Measurements from ENCODE around the gene LRP6. TPM values are rescaled to one million over a fixed set of nuclear protein-coding genes. Genes with fewer than 3 reads are reported as not detected.
A peak's percentile ranks its signal among the peaks of the same experiment; 100 is the strongest.

LRP6 gene
- total and polyA plus RNA-seq, 2 experiments from 2014 or later: 17.5 to 42.4 TPM

- Histone ChIP-seq H3K27me3 (no peaks in the 10 kb centered on the region), H4K20me1 (ENCODE audit: insufficient read depth, poor library complexity, severe bottlenecking) (no peaks in the 10 kb centered on the region), H3K4me2 (no peak overlapping the region), H3K9me3 (ENCODE audit: low read depth) (no peaks in the 10 kb centered on the region), H3K79me2 (no peaks in the 10 kb centered on the region), H3K36me3 (replicated peaks; ENCODE audit: insufficient read depth, low read depth) (no peaks in the 10 kb centered on the region), H2AFZ (no peak overlapping the region), H3K9me2 (replicated peaks; ENCODE audit: insufficient read depth) (no peaks in the 10 kb centered on the region), H3K27ac (peak overlapping the region; percentile 9), H3K4me1 (ENCODE audit: insufficient read depth) (peaks cover 8% of the 10 kb centered on the region), H3K4me3 (no peak overlapping the region)
- DNase-seq (ENCODE audit: low spot score): no peak
- TF ChIP-seq, protein P1, sequence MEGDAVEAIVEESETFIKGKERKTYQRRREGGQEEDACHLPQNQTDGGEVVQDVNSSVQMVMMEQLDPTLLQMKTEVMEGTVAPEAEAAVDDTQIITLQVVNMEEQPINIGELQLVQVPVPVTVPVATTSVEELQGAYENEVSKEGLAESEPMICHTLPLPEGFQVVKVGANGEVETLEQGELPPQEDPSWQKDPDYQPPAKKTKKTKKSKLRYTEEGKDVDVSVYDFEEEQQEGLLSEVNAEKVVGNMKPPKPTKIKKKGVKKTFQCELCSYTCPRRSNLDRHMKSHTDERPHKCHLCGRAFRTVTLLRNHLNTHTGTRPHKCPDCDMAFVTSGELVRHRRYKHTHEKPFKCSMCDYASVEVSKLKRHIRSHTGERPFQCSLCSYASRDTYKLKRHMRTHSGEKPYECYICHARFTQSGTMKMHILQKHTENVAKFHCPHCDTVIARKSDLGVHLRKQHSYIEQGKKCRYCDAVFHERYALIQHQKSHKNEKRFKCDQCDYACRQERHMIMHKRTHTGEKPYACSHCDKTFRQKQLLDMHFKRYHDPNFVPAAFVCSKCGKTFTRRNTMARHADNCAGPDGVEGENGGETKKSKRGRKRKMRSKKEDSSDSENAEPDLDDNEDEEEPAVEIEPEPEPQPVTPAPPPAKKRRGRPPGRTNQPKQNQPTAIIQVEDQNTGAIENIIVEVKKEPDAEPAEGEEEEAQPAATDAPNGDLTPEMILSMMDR (IDR thresholded peaks at IDR 0.05; ENCODE audit: poor library complexity): no peak
- TF ChIP-seq EZH2phosphoT487 (IDR thresholded peaks at IDR 0.05; ENCODE audit: low read depth, severe bottlenecking, unreplicated experiment) (no peak), EZH2 (IDR thresholded peaks at IDR 0.05; ENCODE audit: borderline replicate concordance) (no peak)
Measured at GRCh38 chr12:12272869-12273268, 6.0 kb upstream of the LRP6 start.

DNA sequence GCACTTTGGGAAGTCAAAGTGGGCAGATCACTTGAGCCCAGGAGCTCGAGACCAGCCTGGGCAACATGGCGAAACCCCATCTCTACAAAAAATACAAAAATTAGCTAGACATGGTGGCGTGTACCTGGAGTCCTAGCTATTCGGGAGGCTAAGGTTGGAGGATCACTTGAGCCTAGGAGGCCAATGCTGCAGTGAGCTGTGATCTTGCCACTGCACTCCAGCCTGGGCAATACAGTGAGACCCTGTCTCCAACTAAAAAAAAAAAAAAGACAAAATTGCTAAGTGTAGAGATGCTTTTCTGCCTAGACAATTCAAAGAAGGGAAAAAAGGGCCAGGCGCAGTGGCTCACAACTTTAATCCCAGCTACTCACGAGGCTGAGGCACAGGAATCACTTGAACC is 3.4 kb upstream of the LRP6 start:
- Histone ChIP-seq H2AFZ (no peak overlapping the region), H3K27ac (no peak overlapping the region), H3K4me2 (no peak overlapping the region), H3K79me2 (peaks cover 13% of the 10 kb centered on the region), H3K9me2 (replicated peaks; ENCODE audit: insufficient read depth) (no peaks in the 10 kb centered on the region), H3K4me1 (ENCODE audit: insufficient read depth) (peaks cover 11% of the 10 kb centered on the region), H3K4me3 (no peak overlapping the region), H4K20me1 (ENCODE audit: insufficient read depth, poor library complexity, severe bottlenecking) (peaks cover 2% of the 10 kb centered on the region), H3K9me3 (ENCODE audit: low read depth) (no peaks in the 10 kb centered on the region), H3K27me3 (no peaks in the 10 kb centered on the region), H3K36me3 (replicated peaks; ENCODE audit: insufficient read depth, low read depth) (no peaks in the 10 kb centered on the region)
- whole genome bisulfite sequencing (ENCODE audit: low lambda C conversion rate, missing lambda C conversion rate): 96% methylated on average over 6 of the region's 6 CpGs
- no peak for TF ChIP-seq EZH2phosphoT487 (IDR thresholded peaks at IDR 0.05; ENCODE audit: low read depth, severe bottlenecking, unreplicated experiment)
- no peak for DNase-seq (ENCODE audit: low spot score)

DNA sequence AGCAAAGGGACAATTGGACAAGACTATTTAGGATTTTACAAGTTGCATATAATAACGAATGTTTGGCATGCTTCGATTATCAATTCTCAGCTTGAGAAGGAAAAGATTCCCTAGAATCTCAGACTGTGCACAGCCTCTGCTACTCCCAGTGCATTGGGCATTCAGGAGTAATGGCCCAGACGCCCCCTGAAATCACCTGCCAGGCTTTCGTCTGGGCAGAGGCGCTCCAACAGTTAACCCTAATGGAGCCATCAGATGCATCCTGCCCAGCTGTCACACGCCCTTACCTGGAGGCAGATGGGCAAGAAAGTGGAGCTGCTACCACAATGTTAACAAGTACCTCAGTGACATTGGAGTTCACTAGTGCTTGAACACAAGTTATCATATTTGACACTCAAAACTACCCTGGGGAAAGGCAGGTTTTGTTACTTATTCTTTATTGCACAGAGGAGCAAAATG is 927 bp upstream of the LRP6 start:
- peaks cover 38% of the 10 kb centered on the region for H3K79me2 ChIP-seq
- 29% methylated on average over 6 of the region's 6 CpGs for WGBS (ENCODE audit: low lambda C conversion rate, missing lambda C conversion rate)
- DNase-seq (ENCODE audit: low spot score): no peak
- peaks cover 20% of the 10 kb centered on the region for H4K20me1 ChIP-seq (ENCODE audit: insufficient read depth, poor library complexity, severe bottlenecking)
- peak overlapping the region; percentile 90 for H3K4me2 ChIP-seq
- H3K36me3 ChIP-seq (replicated peaks; ENCODE audit: insufficient read depth, low read depth): no peaks in the 10 kb centered on the region
- H3K27ac ChIP-seq: peak overlapping the region; percentile 100
- no peaks in the 10 kb centered on the region for H3K27me3 ChIP-seq
- peaks cover 16% of the 10 kb centered on the region for H3K4me1 ChIP-seq (ENCODE audit: insufficient read depth)
- TF ChIP-seq, protein P1 (IDR thresholded peaks at IDR 0.05; ENCODE audit: poor library complexity): no peak
- no peak for TF ChIP-seq EZH2phosphoT487 (IDR thresholded peaks at IDR 0.05; ENCODE audit: low read depth, severe bottlenecking, unreplicated experiment)
- TF ChIP-seq EZH2 (IDR thresholded peaks at IDR 0.05; ENCODE audit: borderline replicate concordance): no peak
- peak overlapping the region; percentile 91 for H3K4me3 ChIP-seq
- H2AFZ ChIP-seq: peak overlapping the region; percentile 93
- H3K9me2 ChIP-seq (replicated peaks; ENCODE audit: insufficient read depth): no peaks in the 10 kb centered on the region
- no peaks in the 10 kb centered on the region for H3K9me3 ChIP-seq (ENCODE audit: low read depth)

DNA sequence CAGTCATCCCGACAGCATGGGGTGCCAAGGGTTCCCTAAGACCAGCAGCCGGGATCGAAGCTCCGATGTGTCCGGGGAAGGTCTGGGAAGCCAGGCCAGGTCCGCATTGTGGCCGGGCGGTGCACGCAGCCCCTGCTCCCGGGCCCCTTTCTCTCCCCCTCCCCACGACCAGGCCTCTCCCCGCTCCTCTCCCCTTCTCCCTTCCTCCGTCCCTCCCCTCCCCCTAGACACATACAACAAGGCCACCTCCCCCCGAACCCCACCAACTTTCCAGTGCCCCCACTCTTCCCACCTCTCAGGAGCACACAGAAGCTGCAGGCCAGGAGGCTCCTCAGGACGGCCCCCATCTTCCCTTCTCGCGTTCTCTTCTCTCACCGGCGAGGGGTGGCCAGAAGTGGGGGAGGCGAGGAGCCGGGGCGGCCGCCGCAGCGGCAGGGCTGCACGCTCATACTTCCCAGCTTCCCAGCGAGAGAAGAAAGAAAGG is 413 bp downstream of the LRP6 start:
- H3K27me3 ChIP-seq: no peaks in the 10 kb centered on the region
- H3K4me3 ChIP-seq: peak overlapping the region; percentile 91
- peak overlapping the region; percentile 100 for H3K27ac ChIP-seq
- peak overlapping the region; percentile 93 for H2AFZ ChIP-seq
- H3K4me2 ChIP-seq: peak overlapping the region; percentile 90
- H3K9me2 ChIP-seq (replicated peaks; ENCODE audit: insufficient read depth): no peaks in the 10 kb centered on the region
- no peaks in the 10 kb centered on the region for H3K9me3 ChIP-seq (ENCODE audit: low read depth)
- no peaks in the 10 kb centered on the region for H3K36me3 ChIP-seq (replicated peaks; ENCODE audit: insufficient read depth, low read depth)
- TF ChIP-seq, protein P1 (IDR thresholded peaks at IDR 0.05; ENCODE audit: poor library complexity): no peak
- TF ChIP-seq EZH2phosphoT487 (IDR thresholded peaks at IDR 0.05; ENCODE audit: low read depth, severe bottlenecking, unreplicated experiment) (no peak), EZH2 (IDR thresholded peaks at IDR 0.05; ENCODE audit: borderline replicate concordance) (no peak)
- 3% methylated on average over 15 of the region's 27 CpGs for WGBS (ENCODE audit: low lambda C conversion rate, missing lambda C conversion rate)
- H3K4me1 ChIP-seq (ENCODE audit: insufficient read depth): peaks cover 15% of the 10 kb centered on the region
- DNase-seq (ENCODE audit: low spot score): no peak
- H4K20me1 ChIP-seq (ENCODE audit: insufficient read depth, poor library complexity, severe bottlenecking): peaks cover 33% of the 10 kb centered on the region
- H3K79me2 ChIP-seq: peaks cover 51% of the 10 kb centered on the region

Data from hepatocyte (in vitro differentiated cells).